HepG2 (cell line): ENCODE results near the gene B4GALT7. TPM values are rescaled to one million over a fixed set of nuclear protein-coding genes. Genes with fewer than 3 reads are reported as not detected.

Experiments
- ZNF142 ChIP-seq: sonication (generic); formaldehyde crosslinking; IDR thresholded peaks from 2 replicates; pipeline ENCODE4 v1.4.0; 2020; ENCODE audit warnings: missing genetic modification reagents
- polyA plus RNA-seq, 8 experiments: library from polyadenylated mRNA; depleted of rRNA in 3 of 8; stranded (reverse) in 7 of 8; unstranded in 1 of 8; fragments of >200 nt; fragmentation: Illumina TruSeq in 4 of 8; extraction: Trizol in 4 of 8; gene quantifications; 2 replicates each; pipeline versions ENCODE4 v1.2.1 to v1.2.3, GENCODE V29; 2011 to 2016; ENCODE audit warnings: low read depth in 4 of 8, missing spikeins in 1 of 8, mixed read lengths in 1 of 8; ENCODE audit not compliant: insufficient read depth in 1 of 8
- total RNA-seq, 5 experiments: library from RNA; depleted of rRNA; stranded (reverse); fragments of >200 nt; fragmentation: Illumina TruSeq; extraction: Trizol; gene quantifications; 2 replicates each; pipeline ENCODE4 v1.2.3, GENCODE V29; 2016; ENCODE audit warnings: low read depth in 1 of 5
- TF ChIP-seq, protein P1 (sequence below): sonication (generic); formaldehyde crosslinking; IDR thresholded peaks from 2 replicates; pipeline ENCODE4 v1.5.0; 2020; ENCODE audit warnings: mild to moderate bottlenecking, missing genetic modification reagents, borderline replicate concordance

B4GALT7 gene
- total and polyA plus RNA-seq, 2 of the 13 experiments (the other 11 are each of a cell fraction or from before 2014, with no cell fraction given): 16.4 to 20.5 TPM

DNA sequence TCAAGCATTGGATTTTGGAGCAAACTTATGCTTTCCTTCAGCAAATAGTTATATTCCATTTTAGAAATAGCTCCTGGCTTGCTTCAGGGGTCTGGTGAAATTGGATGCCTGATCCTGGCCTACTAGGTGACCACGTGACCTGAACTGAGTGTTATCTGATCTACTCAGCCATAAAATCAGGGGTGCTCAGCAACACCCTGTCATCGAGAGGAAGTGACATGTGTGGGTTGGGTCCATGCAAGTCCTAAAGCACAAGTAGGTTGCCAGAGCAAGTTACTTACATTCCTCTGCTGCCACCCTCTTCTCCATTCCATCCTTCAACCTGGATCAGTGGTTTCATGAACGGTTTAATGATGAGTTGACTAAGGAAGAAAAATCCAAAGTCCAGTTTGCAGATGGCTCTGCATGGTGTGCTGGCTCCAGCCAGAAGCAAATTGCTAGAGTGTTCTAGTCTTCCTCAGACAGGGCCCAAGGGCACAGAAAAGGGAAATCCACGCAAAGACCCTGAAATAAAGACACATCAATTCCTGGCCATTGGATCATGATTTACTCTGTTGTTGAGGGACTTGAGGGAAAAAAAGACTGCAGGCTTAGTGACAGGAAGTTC, 42.8 kb upstream of the B4GALT7 start (continued):
- TF ChIP-seq, protein P1, sequence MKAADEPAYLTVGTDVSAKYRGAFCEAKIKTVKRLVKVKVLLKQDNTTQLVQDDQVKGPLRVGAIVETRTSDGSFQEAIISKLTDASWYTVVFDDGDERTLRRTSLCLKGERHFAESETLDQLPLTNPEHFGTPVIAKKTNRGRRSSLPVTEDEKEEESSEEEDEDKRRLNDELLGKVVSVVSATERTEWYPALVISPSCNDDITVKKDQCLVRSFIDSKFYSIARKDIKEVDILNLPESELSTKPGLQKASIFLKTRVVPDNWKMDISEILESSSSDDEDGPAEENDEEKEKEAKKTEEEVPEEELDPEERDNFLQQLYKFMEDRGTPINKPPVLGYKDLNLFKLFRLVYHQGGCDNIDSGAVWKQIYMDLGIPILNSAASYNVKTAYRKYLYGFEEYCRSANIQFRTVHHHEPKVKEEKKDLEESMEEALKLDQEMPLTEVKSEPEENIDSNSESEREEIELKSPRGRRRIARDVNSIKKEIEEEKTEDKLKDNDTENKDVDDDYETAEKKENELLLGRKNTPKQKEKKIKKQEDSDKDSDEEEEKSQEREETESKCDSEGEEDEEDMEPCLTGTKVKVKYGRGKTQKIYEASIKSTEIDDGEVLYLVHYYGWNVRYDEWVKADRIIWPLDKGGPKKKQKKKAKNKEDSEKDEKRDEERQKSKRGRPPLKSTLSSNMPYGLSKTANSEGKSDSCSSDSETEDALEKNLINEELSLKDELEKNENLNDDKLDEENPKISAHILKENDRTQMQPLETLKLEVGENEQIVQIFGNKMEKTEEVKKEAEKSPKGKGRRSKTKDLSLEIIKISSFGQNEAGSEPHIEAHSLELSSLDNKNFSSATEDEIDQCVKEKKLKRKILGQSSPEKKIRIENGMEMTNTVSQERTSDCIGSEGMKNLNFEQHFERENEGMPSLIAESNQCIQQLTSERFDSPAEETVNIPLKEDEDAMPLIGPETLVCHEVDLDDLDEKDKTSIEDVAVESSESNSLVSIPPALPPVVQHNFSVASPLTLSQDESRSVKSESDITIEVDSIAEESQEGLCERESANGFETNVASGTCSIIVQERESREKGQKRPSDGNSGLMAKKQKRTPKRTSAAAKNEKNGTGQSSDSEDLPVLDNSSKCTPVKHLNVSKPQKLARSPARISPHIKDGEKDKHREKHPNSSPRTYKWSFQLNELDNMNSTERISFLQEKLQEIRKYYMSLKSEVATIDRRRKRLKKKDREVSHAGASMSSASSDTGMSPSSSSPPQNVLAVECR (CRISPR knock-in tag): peak; percentile 25; the same call in 1 of the 2 replicates
- peak; percentile 45; the same call in 1 of the 2 replicates for TF ChIP-seq ZNF142 (CRISPR knock-in tag)
